Right forelimb (tissue), 1 donor: ENCODE results near the gene PNPLA5.

ENCODE experiments used
- DNase-seq: peaks from one replicate; pipeline ENCODE4 v3.0.0-alpha.2; 2018

PNPLA5 gene

GRCh38 chr22:43900206-43900605, 8.4 kb upstream of the PNPLA5 start:
- no peak for DNase-seq

- no peak for DNase-seq
Measured at GRCh38 chr22:43897751-43898261, 6.0 kb upstream of the PNPLA5 start.

- no peak for DNase-seq
Measured at GRCh38 chr22:43895986-43896645, 4.3 kb upstream of the PNPLA5 start.

GRCh38 chr22:43894122-43894521, 2.3 kb upstream of the PNPLA5 start:
- DNase-seq: no peak

DNA sequence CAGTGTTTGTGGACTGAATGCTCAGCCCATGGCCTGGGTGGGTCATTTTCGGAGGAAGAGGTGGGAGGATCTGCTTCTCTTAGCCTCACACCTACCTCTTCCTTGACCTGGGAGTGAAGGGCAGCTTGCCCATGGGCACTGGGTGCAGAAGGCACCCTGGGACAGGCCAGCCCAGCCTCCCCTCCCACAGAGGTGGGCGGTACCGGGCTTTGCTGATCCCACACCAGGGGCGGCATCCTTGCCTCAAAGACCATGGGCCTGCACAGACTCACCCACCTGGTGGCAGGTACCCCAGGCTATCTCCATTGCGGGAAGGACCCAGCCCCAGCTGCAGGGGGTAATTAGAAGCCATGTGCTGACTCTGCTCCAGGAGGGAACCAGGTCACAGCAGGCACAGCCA, 1.5 kb upstream of the PNPLA5 start:
- no peak for DNase-seq

GRCh38 chr22:43892183-43892894, 526 bp upstream of the PNPLA5 start:
- no peak for DNase-seq

DNA sequence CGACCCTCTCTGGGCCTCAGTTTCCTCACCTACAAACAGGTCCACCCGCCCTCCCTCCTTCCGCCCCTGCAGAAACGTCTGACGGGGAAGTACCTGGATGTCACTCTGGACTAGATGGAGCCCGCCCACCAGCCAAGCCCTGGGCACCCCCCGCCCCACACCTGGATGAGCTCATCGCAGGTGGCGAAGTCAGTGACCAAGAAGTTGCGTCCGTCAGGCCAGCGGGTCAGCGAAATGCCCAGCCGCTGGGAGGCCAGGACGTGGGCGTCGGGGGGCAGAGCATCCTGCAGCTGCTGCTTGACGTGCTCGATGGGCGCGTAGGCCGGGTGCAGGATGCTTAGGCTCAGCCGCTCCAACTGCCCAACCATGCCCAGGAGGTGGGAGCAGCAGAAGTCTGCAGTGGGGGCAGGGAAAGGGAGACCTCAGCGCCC, 897 bp downstream of the PNPLA5 start:
- DNase-seq: peak; percentile 4

DNA sequence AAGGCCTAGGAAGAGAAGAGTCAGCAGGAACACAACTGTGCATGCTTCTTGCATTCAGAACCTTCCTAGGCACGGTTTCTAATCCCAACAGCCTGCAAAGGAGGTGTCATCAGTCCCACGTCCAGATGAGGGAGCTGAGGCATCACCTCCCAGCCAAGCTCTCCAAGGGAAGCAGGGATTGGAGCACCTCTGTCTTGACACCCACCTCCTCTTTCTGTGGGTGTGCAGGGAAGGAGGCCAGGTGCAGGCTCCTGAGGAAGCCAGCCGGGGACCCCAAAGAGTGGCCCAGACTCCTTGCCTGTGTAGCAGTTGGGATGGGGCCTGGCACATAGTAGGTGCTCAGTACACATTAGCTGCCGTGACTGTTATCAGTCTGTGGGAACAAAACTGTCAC, 2.0 kb downstream of the PNPLA5 start:
- DNase-seq: peak; percentile 24

- DNase-seq: peak; percentile 28
Measured at GRCh38 chr22:43889201-43889859, 2.5 kb downstream of the PNPLA5 start.

GRCh38 chr22:43888740-43889139, 3.1 kb downstream of the PNPLA5 start:
- DNase-seq: no peak

GRCh38 chr22:43887391-43887790, 4.4 kb downstream of the PNPLA5 start:
- DNase-seq: peak; percentile 18

DNA sequence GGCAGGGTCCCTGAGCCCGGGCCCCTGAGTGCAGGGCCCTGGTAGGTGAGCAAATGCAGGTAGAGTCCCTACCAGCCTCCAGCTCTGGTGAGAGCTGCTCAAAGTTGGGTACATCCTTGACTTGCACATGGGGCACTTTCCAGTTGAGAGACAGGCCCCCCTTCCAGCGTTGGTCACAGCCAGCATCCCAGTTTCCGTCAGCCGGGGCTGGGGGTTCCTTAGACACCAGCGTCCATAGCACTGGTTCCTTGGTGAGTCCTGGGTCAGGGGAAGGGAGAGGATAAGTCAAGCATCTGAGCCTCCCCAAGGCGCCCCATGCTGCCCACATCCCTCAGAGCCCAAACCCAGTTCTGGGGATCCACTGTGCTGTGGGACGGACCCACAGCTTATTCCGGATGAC, 5.6 kb downstream of the PNPLA5 start:
- DNase-seq: peak; percentile 13

DNA sequence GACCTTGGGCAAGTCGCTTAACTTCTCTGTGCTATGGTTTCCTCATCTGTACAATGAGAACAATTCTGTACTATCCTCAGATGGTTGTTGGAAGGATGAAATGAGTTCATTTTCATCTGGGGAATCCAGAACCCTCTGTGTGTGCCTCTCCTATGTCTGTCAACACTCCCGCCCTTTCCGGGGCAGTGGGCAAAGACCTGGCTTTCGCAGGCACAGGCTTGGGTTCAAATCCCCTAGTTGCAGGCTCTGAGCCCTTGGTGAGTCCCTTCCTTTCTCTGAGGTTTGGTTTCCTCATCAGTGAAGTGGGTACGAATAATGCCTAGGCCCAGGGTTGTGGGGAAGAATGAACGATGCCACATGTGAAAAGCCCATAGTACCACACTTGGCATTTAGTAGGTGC, 6.0 kb downstream of the PNPLA5 start:
- DNase-seq: no peak

DNA sequence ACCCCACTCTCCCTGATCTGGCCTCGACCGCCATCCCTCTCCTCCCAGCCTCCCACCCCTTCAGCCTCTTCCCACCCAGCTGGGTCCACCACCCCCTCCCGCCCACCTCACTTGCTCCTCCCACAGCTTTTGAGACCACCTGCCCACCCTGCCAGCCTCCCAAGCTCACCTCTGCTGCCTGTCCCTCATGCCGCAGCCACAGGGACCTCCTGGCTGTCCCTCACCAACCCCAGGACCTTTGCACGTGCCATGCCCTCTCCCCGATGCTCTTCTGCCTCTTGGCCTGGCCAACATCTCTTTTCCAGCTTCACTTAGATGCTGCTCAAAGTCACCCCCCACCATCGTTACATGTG, 6.5 kb downstream of the PNPLA5 start:
- no peak for DNase-seq

DNA sequence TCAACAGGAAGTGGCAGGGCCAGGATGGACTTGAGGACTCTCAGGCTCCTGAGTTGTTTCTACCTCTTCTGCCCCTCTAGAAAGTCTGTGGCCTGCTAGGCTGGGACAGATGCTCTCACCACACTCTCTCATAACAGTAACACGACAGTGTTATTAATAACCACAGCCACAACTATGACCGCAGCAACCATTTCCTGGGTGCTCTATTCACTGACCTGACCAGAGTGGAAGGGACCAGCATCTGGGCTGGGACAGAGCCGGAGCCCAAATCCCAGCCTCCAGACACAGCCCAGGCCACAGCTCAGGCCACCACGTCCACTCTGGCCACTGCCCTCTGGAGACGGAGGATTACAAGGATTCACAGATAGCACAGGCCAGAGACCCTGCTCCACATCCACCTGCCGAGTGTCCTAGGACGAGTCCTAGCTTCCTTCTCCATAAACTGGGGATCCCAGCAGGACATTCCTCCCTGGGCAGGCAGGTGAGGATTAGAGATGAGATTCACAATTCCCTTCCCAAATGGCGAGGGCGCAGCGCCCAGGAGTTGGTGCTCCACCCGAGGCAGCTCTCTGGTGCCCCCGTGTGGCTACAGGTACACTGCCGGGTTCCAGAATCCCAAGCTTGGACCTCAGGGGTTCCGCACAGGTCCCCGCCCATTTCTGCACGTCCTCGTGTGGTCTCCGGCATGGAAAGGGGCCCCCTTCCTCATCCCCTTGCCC, 7.1 kb downstream of the PNPLA5 start:
- peak; percentile 73 for DNase-seq

GRCh38 chr22:43883719-43884415, 7.9 kb downstream of the PNPLA5 start:
- peak; percentile 37 for DNase-seq

DNA sequence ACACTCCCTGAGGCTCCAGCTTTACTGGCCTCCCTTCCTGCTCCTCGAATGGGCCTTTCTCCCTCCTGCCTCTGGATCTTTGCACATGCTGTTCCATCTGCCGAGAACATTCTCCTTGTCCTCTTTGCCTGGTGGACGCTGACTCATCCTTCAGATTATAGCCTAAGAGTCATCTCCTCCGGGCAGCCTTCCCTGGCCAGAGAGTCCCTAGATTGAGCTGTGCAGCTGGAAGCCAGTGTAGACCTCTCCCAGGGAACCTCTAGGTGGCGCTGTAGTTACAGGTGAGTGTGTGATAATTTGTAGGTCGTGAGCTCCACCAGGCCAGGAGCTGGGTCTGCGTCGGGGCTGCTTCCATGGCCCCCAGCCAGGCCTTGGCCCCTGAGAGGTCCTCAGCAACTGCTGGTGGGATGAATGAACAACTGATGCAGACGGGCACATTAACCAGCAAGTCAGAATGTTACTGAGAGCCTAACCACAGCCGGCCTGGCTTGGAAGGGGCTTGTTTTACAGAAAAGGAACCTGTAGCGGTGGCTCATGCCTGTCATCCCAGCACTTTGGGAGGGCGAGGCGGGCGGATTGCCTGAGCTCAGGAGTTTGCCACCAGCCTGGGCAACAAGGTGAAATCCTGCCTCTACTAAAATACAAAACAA, 8.7 kb downstream of the PNPLA5 start:
- peak; percentile 45 for DNase-seq

- DNase-seq: no peak
Measured at GRCh38 chr22:43882122-43882767, 9.6 kb downstream of the PNPLA5 start.

- DNase-seq: peak; percentile 17
Measured at GRCh38 chr22:43881091-43882061, 10.4 kb downstream of the PNPLA5 start.

DNA sequence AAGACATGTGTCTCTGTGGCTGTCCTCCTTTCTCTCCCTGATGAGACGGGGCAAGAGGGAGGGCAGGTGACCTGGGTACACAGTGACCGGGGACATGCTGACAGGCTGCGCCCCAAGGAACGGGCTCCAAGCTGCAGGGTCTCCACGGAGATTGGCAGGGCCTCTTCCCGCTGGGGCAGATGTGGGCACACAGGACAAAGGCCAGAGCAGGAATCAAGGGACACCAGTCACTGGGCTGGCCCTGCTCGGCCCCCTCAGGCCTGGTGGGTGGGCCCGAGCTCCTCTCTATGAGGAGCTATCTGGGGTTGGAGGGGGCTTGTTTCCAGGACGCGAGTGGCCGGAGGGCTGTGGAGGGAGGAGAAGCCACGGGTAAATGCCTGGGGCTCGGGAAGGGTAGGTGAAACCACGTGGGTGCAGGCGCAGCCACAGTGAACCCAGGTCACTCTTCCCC, 11.2 kb downstream of the PNPLA5 start:
- DNase-seq: no peak
